MM.1S (cell line): ENCODE data around the gene LPCAT3.

Experiments
- DNase-seq: peaks from one replicate; pipeline ENCODE4 v3.0.0-alpha.2; 2015
- H2AFZ ChIP-seq: fragments of 300-600 bp; sonication (generic); 2 replicates; pipeline ENCODE4 v1.6.0; 2016; ENCODE audit warnings: antibody characterized with exemption, low read length
- H3F3A ChIP-seq: fragments of 300-600 bp; sonication (generic); 2 replicates; pipeline ENCODE4 v1.6.1; 2016; ENCODE audit warnings: mild to moderate bottlenecking, antibody characterized with exemption, low read length, moderate library complexity, mixed read lengths; ENCODE audit not compliant: insufficient read depth
- H3K27ac ChIP-seq: fragments of 300-600 bp; sonication (generic); 2 replicates; pipeline ENCODE4 v1.5.1; 2016; ENCODE audit warnings: mild to moderate bottlenecking, low read length
- H3K27me3 ChIP-seq: fragments of 300-600 bp; sonication (generic); replicated peaks from 2 replicates; pipeline ENCODE4 v1.6.0; 2016; ENCODE audit warnings: low read length; ENCODE audit not compliant: insufficient read depth
- H3K36me3 ChIP-seq: fragments of 300-600 bp; sonication (generic); replicated peaks from 2 replicates; pipeline ENCODE4 v1.6.1; 2016; ENCODE audit warnings: mild to moderate bottlenecking, low read length, mixed read lengths; ENCODE audit not compliant: insufficient read depth
- H3K4me1 ChIP-seq: fragments of 300-600 bp; sonication (generic); 2 replicates; pipeline ENCODE4 v1.6.1; 2016; ENCODE audit warnings: low read length, mixed read lengths
- H3K4me2 ChIP-seq: fragments of 300-600 bp; sonication (generic); 2 replicates; pipeline ENCODE4 v1.6.0; 2016; ENCODE audit warnings: low read depth, low read length
- H3K4me3 ChIP-seq: fragments of 300-600 bp; sonication (generic); 2 replicates; pipeline ENCODE4 v1.5.1; 2016; ENCODE audit warnings: low read length, mixed read lengths
- H3K79me2 ChIP-seq: fragments of 300-600 bp; sonication (generic); 2 replicates; pipeline ENCODE4 v1.6.1; 2016; ENCODE audit warnings: mixed run types, low read length, mixed read lengths
- H3K9ac ChIP-seq: fragments of 300-600 bp; sonication (generic); 2 replicates; pipeline ENCODE4 v1.6.1; 2016; ENCODE audit warnings: low read length, mixed read lengths
- H3K9me2 ChIP-seq: fragments of 300-600 bp; sonication (generic); replicated peaks from 2 replicates; pipeline ENCODE4 v1.6.1; 2016; ENCODE audit warnings: mild to moderate bottlenecking, low read length, mixed read lengths; ENCODE audit not compliant: insufficient read depth
- H3K9me3 ChIP-seq: fragments of 300-600 bp; sonication (generic); replicated peaks from 2 replicates; pipeline ENCODE4 v1.6.1; 2016; ENCODE audit warnings: mild to moderate bottlenecking, low read length, mixed read lengths; ENCODE audit not compliant: insufficient read depth
- H4K20me1 ChIP-seq: fragments of 300-600 bp; sonication (generic); 2 replicates; pipeline ENCODE4 v1.6.1; 2016; ENCODE audit warnings: mild to moderate bottlenecking, low read length, moderate library complexity, mixed read lengths; ENCODE audit not compliant: insufficient read depth
- EZH2 ChIP-seq: fragments of 300-600 bp; sonication (generic); optimal IDR thresholded peaks from 2 replicates; pipeline ENCODE3; 2017; ENCODE audit warnings: low read depth, mild to moderate bottlenecking, antibody characterized with exemption, low read length, mixed read lengths
- EZH2phosphoT487 ChIP-seq: fragments of 300-600 bp; sonication (generic); IDR thresholded peaks from 2 replicates; pipeline ENCODE4 v1.6.1; 2018; ENCODE audit warnings: antibody characterized with exemption, low read length
- TF ChIP-seq, protein P1 (sequence below): fragments of 300-600 bp; sonication (generic); IDR thresholded peaks from 2 replicates; pipeline ENCODE4 v1.5.1; 2016; ENCODE audit warnings: antibody characterized with exemption, low read length, mixed read lengths

The LPCAT3 gene

GRCh38 chr12:6950401-6950801, 67.9 kb downstream of the LPCAT3 start:
- H3K4me2 ChIP-seq, result peak overlapping the region; percentile 99
- TF ChIP-seq EZH2 (no peak), EZH2phosphoT487 (no peak)
- TF ChIP-seq, protein P1, sequence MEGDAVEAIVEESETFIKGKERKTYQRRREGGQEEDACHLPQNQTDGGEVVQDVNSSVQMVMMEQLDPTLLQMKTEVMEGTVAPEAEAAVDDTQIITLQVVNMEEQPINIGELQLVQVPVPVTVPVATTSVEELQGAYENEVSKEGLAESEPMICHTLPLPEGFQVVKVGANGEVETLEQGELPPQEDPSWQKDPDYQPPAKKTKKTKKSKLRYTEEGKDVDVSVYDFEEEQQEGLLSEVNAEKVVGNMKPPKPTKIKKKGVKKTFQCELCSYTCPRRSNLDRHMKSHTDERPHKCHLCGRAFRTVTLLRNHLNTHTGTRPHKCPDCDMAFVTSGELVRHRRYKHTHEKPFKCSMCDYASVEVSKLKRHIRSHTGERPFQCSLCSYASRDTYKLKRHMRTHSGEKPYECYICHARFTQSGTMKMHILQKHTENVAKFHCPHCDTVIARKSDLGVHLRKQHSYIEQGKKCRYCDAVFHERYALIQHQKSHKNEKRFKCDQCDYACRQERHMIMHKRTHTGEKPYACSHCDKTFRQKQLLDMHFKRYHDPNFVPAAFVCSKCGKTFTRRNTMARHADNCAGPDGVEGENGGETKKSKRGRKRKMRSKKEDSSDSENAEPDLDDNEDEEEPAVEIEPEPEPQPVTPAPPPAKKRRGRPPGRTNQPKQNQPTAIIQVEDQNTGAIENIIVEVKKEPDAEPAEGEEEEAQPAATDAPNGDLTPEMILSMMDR, result peak; percentile 67
- peak overlapping the region; percentile 80 for H3K4me3 ChIP-seq
- H3K9me2 ChIP-seq, result no peaks in the 10 kb centered on the region
- peaks cover 60% of the 10 kb centered on the region for H3K4me1 ChIP-seq
- H3K9me3 ChIP-seq, result no peaks in the 10 kb centered on the region
- peak overlapping the region; percentile 91 for H3K9ac ChIP-seq
- H3K36me3 ChIP-seq, result no peaks in the 10 kb centered on the region
- DNase-seq, result no peak
- peak overlapping the region; percentile 97 for H3K27ac ChIP-seq
- H4K20me1 ChIP-seq, result no peaks in the 10 kb centered on the region
- H2AFZ ChIP-seq, result peak overlapping the region; percentile 21
- H3K79me2 ChIP-seq, result peaks cover 55% of the 10 kb centered on the region
- H3F3A ChIP-seq, result peaks cover 64% of the 10 kb centered on the region
- no peaks in the 10 kb centered on the region for H3K27me3 ChIP-seq

DNA sequence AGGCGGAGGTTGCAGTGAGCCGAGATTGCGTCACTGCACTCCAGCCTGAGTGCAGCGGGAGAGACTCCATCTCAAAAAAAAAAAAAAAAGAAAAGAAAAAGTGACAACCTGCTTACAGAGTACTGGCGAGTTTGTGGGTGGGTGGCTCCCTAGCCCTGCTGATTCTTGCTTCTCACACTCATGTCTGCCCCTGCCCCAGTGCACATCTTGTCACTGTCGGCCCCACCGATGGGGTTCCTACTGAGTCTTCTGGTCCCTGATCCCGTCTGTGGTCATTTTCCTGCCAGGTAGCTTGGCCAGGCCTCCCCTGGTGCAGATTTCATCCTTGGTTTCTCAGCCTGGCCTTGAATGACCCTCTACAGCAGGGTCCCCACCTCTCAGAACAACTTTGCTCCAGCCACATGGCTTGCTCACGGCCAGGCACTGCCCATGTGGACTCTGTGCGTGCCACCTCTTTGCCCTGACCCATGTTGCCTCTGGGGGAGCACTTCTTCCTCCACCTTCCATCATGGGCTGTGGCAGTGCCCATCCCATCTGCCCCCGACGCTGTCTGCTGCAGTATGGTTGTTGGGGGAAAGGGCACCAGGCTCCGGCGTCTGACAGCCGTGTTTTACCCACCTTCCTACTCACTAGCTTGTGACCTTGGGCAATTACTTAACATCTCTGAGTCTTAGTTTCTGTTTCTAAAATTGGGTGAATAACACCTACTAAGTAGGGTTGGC, 69.2 kb downstream of the LPCAT3 start:
- Histone ChIP-seq H3K27ac (peak overlapping the region; percentile 97), H3K9me3 (no peaks in the 10 kb centered on the region), H3K36me3 (no peaks in the 10 kb centered on the region), H3K4me3 (peak overlapping the region; percentile 45), H3F3A (peaks cover 73% of the 10 kb centered on the region), H3K79me2 (peaks cover 49% of the 10 kb centered on the region), H3K9ac (peak overlapping the region; percentile 61), H3K4me2 (peak overlapping the region; percentile 79), H3K9me2 (no peaks in the 10 kb centered on the region), H2AFZ (peak overlapping the region; percentile 63), H3K27me3 (no peaks in the 10 kb centered on the region), H3K4me1 (peaks cover 51% of the 10 kb centered on the region), H4K20me1 (no peaks in the 10 kb centered on the region)
- no peak for TF ChIP-seq EZH2phosphoT487
- TF ChIP-seq, protein P1, result peak; percentile 52
- TF ChIP-seq EZH2, result no peak
- peak; percentile 82 for DNase-seq

GRCh38 chr12:6947615-6948014, 70.7 kb downstream of the LPCAT3 start:
- no peak overlapping the region for H3K4me2 ChIP-seq

More at GRCh38 chr12:6947615-6948014, 70.7 kb downstream of the LPCAT3 start:
- H3K9me2 ChIP-seq, result no peaks in the 10 kb centered on the region
- H3K79me2 ChIP-seq, result peaks cover 37% of the 10 kb centered on the region
- DNase-seq, result no peak
- peaks cover 41% of the 10 kb centered on the region for H3K4me1 ChIP-seq
- no peak overlapping the region for H3K4me3 ChIP-seq
- H2AFZ ChIP-seq, result no peak overlapping the region
- no peaks in the 10 kb centered on the region for H3K36me3 ChIP-seq
- H3K27me3 ChIP-seq, result no peaks in the 10 kb centered on the region
- TF ChIP-seq, protein P1, result no peak
- H3F3A ChIP-seq, result peaks cover 78% of the 10 kb centered on the region
- no peak overlapping the region for H3K9ac ChIP-seq
- H4K20me1 ChIP-seq, result no peaks in the 10 kb centered on the region
- no peaks in the 10 kb centered on the region for H3K9me3 ChIP-seq
- no peak overlapping the region for H3K27ac ChIP-seq
